Type B pancreatic cell (in vitro differentiated cells): ENCODE results near the gene CACNA1C. TPM values are rescaled to one million over a fixed set of nuclear protein-coding genes. Genes with fewer than 3 reads are reported as not detected.

ENCODE experiments used
- DNase-seq: peaks from one replicate; pipeline ENCODE4 v3.0.0; 2021; ENCODE audit warnings: mixed read lengths; ENCODE audit not compliant: unreplicated experiment; ENCODE audit errors: extremely low spot score
- H3K27ac Mint-ChIP-seq: 2 replicates; pipeline ENCODE4 v1.8.0; 2021; ENCODE audit warnings: mild to moderate bottlenecking, mixed read lengths
- H3K27me3 Mint-ChIP-seq: 2 replicates; pipeline ENCODE4 v1.8.0; 2021; ENCODE audit warnings: mixed read lengths
- H3K36me3 Mint-ChIP-seq: 2 replicates; pipeline ENCODE4 v1.8.0; 2021; ENCODE audit warnings: mixed read lengths
- H3K4me1 Mint-ChIP-seq: one replicate; pipeline ENCODE4 v1.8.0; 2021; ENCODE audit warnings: mixed read lengths; ENCODE audit not compliant: unreplicated experiment
- H3K4me3 Mint-ChIP-seq: 2 replicates; pipeline ENCODE4 v1.8.0; 2021; ENCODE audit warnings: mild to moderate bottlenecking, mixed read lengths
- H3K9me3 Mint-ChIP-seq: 2 replicates; pipeline ENCODE4 v1.8.0; 2021; ENCODE audit warnings: mixed read lengths
- CTCF ChIP-seq: fragments of 200-600 bp; sonication (generic); conservative IDR thresholded peaks from 2 replicates; pipeline ENCODE4 v1.5.0; 2021; ENCODE audit warnings: antibody characterized with exemption, mild to moderate bottlenecking
- total RNA-seq: library from RNA; stranded (reverse); gene quantifications from 2 replicates; pipeline ENCODE4 v1.2.1, GENCODE V29; 2021; ENCODE audit warnings: low replicate concordance

Gene CACNA1C
- total RNA-seq, 1 donor from 2014 or later, result 14.3 TPM

- Mint-ChIP-seq H3K4me3 (no peak overlapping the region), H3K27ac (no peak overlapping the region), H3K36me3 (peaks cover 11% of the 10 kb centered on the region), H3K9me3 (no peaks in the 10 kb centered on the region), H3K4me1 (peaks cover 22% of the 10 kb centered on the region), H3K27me3 (peaks cover 23% of the 10 kb centered on the region)
- no peak for TF ChIP-seq CTCF
- no peak for DNase-seq
Measured at GRCh38 chr12:2343681-2344080, 290.9 kb downstream of the CACNA1C start.

GRCh38 chr12:2344476-2344875 is 291.7 kb downstream of the CACNA1C start:
- no peak overlapping the region for H3K27ac Mint-ChIP-seq
- no peaks in the 10 kb centered on the region for H3K9me3 Mint-ChIP-seq
- peaks cover 11% of the 10 kb centered on the region for H3K36me3 Mint-ChIP-seq
- no peak for DNase-seq
- H3K4me1 Mint-ChIP-seq, result peaks cover 22% of the 10 kb centered on the region
- peaks cover 27% of the 10 kb centered on the region for H3K27me3 Mint-ChIP-seq
- H3K4me3 Mint-ChIP-seq, result no peak overlapping the region
- TF ChIP-seq CTCF, result no peak

GRCh38 chr12:2344885-2345284 is 292.1 kb downstream of the CACNA1C start:
- DNase-seq, result no peak
- no peaks in the 10 kb centered on the region for H3K9me3 Mint-ChIP-seq
- peaks cover 11% of the 10 kb centered on the region for H3K36me3 Mint-ChIP-seq
- no peak overlapping the region for H3K4me3 Mint-ChIP-seq
- no peak overlapping the region for H3K27ac Mint-ChIP-seq
- H3K4me1 Mint-ChIP-seq, result peaks cover 22% of the 10 kb centered on the region
- H3K27me3 Mint-ChIP-seq, result peaks cover 31% of the 10 kb centered on the region
- TF ChIP-seq CTCF, result no peak

GRCh38 chr12:2345902-2346301 is 293.1 kb downstream of the CACNA1C start:
- Mint-ChIP-seq H3K9me3 (no peaks in the 10 kb centered on the region), H3K36me3 (peaks cover 11% of the 10 kb centered on the region), H3K4me1 (peaks cover 22% of the 10 kb centered on the region), H3K4me3 (no peak overlapping the region), H3K27ac (no peak overlapping the region), H3K27me3 (peaks cover 31% of the 10 kb centered on the region)
- TF ChIP-seq CTCF, result no peak
- no peak for DNase-seq

GRCh38 chr12:2346416-2346815 is 293.6 kb downstream of the CACNA1C start:
- TF ChIP-seq CTCF, result no peak
- no peak for DNase-seq
- Mint-ChIP-seq H3K27ac (no peak overlapping the region), H3K27me3 (peaks cover 28% of the 10 kb centered on the region), H3K9me3 (no peaks in the 10 kb centered on the region), H3K4me1 (peaks cover 22% of the 10 kb centered on the region), H3K36me3 (peaks cover 11% of the 10 kb centered on the region), H3K4me3 (no peak overlapping the region)
